SH-SY5Y (cell line): ENCODE data around the gene THG1L.

ENCODE experiments used
- GATA2 ChIP-seq: IDR thresholded peaks from 2 replicates; pipeline ENCODE4 v1.6.1; 2011; ENCODE audit warnings: mild to moderate bottlenecking, low read depth, low read length
- GATA3 ChIP-seq: IDR thresholded peaks from 2 replicates; pipeline ENCODE4 v1.6.1; 2011; ENCODE audit warnings: low read depth, mild to moderate bottlenecking, low read length, moderate library complexity

Gene THG1L

DNA sequence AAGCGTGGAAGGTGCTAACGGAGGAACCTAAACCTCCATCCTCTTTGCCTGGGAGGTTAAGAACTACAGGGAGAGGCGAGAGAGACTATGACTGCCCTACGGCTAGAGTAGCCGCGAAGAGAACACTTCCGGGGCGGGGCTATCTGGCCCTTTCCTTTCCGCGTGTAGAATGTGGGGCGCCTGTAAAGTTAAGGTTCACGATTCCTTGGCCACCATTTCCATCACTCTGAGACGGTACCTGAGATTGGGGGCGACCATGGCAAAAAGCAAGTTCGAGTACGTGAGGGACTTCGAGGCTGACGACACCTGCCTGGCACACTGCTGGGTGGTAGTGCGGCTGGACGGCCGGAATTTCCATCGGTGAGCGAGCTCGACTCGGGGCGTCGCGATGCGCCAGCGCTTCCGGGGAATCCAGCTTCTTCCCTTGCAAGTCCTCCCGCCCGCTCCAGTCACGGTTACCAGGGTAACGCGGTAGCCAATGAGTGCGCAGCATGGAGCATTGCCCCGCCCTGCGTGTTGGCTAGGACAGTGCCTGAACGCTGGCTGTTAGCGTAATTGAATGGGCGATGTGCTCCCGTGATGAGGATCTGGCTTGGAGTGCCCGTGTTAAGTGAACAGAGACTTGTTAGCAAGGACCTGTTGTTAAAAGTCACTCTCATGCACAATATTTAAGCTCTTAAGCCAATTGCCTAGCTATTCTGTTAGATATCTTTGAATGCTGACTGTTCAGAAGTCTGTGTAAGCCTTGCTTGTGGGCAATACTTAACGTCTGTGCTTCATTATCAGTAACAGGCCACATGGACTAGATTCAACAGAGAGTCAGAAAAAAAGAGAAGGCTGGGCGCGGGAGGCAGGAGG lies at the start of gene THG1L:
TSS of gene THG1L (plus strand) at position 149 of the 858 bp plus-strand sequence. CDS start at position 170, 21 bp downstream.
- no peak for TF ChIP-seq GATA3
- peak; percentile 39 for TF ChIP-seq GATA2

DNA sequence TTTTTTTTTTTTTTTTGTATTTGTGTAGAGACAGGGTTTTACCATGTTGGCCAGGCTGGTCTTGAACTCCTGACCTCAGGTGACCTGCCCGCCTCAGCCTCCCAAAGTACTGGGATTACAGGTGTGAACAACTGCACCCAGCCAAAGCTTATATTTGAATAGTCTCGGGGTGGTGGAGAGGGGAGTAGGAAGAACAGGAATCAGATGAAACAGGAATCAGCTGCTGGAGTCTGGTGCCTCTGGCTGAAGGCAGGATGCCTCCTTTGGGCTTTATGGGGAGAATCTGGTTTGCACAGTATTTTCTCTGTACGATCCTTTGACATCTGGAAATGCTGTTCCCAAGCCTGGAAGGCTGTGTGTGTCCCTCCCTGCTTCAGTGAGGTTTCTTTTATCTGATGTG lies 49.0 kb upstream of the THG1L start:
- TF ChIP-seq GATA3, result no peak
- 0 out of 2 replicates have a peak, but pooled peaks have one; percentile 21 for TF ChIP-seq GATA2

- TF ChIP-seq GATA3, result no peak
- no peak for TF ChIP-seq GATA2
Measured at GRCh38 chr5:157687198-157687554, 44.0 kb upstream of the THG1L start.

GRCh38 chr5:157689942-157690689 lies 41.1 kb upstream of the THG1L start:
- no peak for TF ChIP-seq GATA3

DNA sequence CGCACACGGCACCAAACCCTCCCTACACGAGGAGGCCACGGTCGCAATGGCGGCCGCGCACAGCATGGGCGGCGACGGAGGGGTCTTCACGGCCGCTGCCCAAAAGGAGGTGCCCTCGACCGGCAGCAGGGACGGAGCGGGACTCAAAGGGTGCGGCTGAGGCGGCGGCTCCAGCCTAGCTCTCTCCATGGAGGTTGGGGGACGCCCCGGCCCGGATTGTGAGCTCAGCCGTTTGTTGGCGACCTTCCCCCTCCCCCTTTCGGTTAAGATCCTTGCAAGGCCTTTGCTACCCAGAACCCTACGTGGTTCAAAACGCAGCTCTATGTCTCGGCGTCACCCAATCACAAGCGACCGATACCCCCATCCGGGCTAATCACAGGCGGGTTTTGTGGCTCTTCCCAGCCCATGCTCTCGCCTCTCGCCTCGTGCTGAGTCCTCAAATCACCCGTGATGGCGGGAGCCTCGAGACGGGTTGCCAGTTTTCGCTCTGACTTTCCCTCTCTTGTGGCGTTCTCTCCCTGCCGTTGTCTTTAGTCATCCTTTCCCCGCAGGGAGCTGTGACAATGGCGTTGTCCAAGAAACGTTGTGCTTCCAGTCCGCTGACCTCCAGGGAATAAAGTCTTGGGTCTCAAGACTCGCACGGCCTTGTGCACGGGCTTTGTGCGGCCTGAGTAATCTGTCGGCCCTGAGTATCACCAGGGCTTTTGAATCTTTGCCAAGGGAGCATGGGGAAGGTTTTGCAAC lies 40.4 kb upstream of the THG1L start:
- TF ChIP-seq GATA3 (no peak), GATA2 (no peak)

DNA sequence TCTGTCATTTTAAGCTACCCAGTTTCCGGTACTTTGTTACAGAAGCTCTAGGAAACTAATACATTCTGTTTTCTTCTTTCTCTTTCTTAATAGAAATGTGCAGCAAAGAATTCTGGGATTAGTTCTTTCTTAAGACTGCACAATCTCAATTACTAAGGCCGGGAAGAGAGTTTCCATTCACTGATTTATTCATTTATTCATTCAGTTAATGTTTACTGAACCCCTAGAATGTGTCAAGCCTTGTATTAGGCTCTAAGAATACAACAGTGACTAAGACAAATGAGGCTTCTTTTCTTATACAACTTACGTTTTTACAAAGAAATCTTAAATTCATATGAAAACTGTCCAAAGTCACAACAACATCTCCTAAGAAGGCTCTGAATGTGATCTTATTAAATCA lies 27.5 kb upstream of the THG1L start:
- TF ChIP-seq GATA2, result no peak
- TF ChIP-seq GATA3, result no peak

DNA sequence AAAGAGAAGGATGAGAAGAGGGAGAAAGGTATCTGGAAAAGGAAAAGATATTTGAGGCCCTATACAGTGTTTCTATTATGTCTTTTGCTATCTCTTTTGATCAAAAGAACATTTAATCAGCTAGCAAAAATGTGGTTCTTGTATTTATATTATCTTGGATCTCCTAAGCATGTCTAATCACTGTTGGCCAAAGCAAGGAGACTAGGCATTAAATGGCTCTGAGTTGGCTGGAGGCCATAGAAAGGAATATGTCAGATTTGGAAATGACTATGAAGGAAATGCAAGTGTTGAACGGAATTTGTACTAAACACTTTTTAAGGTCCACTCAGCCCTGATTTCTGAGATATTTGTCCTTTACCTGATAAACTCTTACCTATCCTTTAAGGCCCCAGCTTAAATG lies 22.4 kb upstream of the THG1L start:
- TF ChIP-seq GATA3 (no peak), GATA2 (no peak)

DNA sequence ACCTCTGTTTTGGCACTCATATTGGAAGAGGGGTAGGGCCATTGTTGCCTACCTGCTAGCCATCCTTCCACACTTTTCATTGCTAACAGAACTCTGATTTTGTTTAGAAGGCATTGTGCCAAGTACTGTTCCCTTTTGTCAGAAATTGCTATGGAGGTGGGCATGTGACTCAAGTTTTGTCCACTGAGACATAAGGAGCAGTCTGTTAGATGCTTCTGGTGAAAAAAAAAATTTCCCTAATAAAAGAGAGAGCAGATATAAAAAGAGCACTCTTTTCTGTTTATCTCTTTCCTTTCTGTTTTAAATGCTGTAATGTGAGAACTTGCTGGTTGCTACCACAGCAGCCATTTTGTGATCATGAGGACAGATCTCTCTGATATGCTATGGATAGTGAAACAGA lies 21.9 kb upstream of the THG1L start:
- no peak for TF ChIP-seq GATA2
- TF ChIP-seq GATA3, result no peak

DNA sequence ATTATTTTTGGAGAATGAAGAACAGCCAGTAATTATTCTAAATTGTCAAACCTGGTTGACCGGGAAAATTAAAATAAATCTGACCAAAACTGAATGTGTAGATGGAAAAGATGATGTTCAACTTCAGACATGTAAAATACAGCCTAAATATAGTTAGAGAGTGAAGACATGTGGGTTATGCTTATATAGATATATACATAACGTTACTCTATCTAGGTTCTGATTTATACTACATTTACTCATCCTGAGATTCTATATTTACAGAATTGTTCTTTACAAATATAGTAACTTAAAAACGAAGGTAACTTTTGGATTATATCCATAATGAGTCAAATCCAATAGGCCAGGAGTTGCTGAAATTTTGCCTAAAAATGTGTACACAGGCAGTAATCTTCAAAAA lies 20.8 kb upstream of the THG1L start:
- TF ChIP-seq GATA3 (no peak), GATA2 (no peak)

DNA sequence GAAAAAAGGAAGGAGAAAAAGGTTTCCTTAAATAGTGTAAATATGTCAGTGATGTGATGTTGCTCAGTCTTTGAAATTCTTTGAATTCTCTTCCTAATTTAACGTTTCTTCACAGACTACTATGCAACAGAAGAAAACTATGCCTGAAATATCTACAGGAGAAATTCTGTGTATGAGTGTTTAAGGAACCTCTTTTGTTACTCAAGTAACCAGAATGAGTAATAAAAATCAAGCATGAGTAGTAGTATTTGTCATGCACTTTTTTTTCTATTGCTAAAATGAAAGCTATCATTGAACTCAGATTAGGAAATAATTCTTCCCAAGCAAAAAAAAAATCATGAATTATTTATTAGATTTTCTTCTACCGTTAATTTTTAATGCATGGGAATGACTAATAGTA lies 20.3 kb upstream of the THG1L start:
- TF ChIP-seq GATA2 (no peak), GATA3 (no peak)

- TF ChIP-seq GATA3 (no peak), GATA2 (no peak)
Measured at GRCh38 chr5:157713830-157714595, 17.2 kb upstream of the THG1L start.

GRCh38 chr5:157714596-157714864 lies 16.7 kb upstream of the THG1L start:
- TF ChIP-seq GATA3, result no peak
- no peak for TF ChIP-seq GATA2

GRCh38 chr5:157718519-157718918 lies 12.7 kb upstream of the THG1L start:
- TF ChIP-seq GATA2, result no peak
- TF ChIP-seq GATA3, result no peak

DNA sequence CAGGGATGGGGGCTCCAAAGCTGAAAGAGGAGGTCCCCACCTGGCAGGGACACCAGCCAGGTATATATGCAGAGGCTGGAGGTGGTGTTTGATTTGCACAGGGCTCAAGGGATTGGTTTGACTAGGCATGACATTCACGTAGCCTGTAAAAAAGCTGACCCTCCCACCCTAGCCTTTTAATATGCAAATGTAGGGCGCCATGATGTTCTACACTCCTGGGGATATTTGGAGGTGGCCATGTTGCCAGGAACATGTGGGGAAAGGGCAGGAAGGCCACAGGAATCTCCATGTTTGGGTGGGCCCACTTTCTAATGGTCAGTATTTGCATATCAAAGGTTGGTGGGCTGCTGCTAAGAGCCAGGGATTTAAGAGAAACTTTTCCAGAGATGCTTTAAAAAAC lies 12.0 kb upstream of the THG1L start:
- TF ChIP-seq GATA2 (no peak), GATA3 (no peak)
